GM12878 (cell line): Measurements from ENCODE around the gene DCTPP1. TPM values are rescaled to one million over a fixed set of nuclear protein-coding genes. Genes with fewer than 3 reads are reported as not detected.

Source experiments
- CREM ChIP-seq: IDR thresholded peaks from 2 replicates; pipeline ENCODE4 v1.6.1; 2014; ENCODE audit warnings: antibody characterized with exemption, low read depth
- MYB ChIP-seq: fragments of 150-350 bp; IDR thresholded peaks from 2 replicates; pipeline ENCODE4 v1.6.1; 2014; ENCODE audit warnings: mild to moderate bottlenecking, low read depth, low read length, borderline replicate concordance
- MYC ChIP-seq: IDR thresholded peaks from 2 replicates; pipeline ENCODE4 v1.6.1; 2011; ENCODE audit warnings: mild to moderate bottlenecking, low read length, moderate library complexity, inconsistent platforms; ENCODE audit not compliant: insufficient read depth, insufficient replicate concordance, insufficient read length, severe bottlenecking
- NFXL1 ChIP-seq: fragments of 450-650 bp; IDR thresholded peaks from 2 replicates; pipeline ENCODE4 v1.6.1; 2017; ENCODE audit warnings: antibody characterized with exemption, mild to moderate bottlenecking, borderline replicate concordance
- SMAD5 ChIP-seq: IDR thresholded peaks from 2 replicates; pipeline ENCODE4 v1.6.1; 2016; ENCODE audit warnings: antibody characterized with exemption, low read depth
- STAT1 ChIP-seq: fragments of 450-650 bp; conservative IDR thresholded peaks from 2 replicates; pipeline ENCODE4 v1.6.1; 2014; ENCODE audit warnings: antibody characterized with exemption, mild to moderate bottlenecking
- SUPT20H ChIP-seq: IDR thresholded peaks from 2 replicates; pipeline ENCODE4 v1.6.1; 2011; ENCODE audit warnings: low read depth, mild to moderate bottlenecking, low read length, moderate library complexity, borderline replicate concordance; ENCODE audit not compliant: control insufficient read depth
- TBL1XR1 ChIP-seq: IDR thresholded peaks from 2 replicates; pipeline ENCODE4 v1.6.1; 2012; ENCODE audit warnings: low read depth, low read length, improper control_type of control experiment
- ZNF217 ChIP-seq: fragments of 450-650 bp; IDR thresholded peaks from 2 replicates; pipeline ENCODE4 v1.6.1; 2017; ENCODE audit warnings: antibody characterized with exemption, mild to moderate bottlenecking
- ZNF622 ChIP-seq: fragments of 450-650 bp; IDR thresholded peaks from 2 replicates; pipeline ENCODE4 v1.6.1; 2017; ENCODE audit warnings: mild to moderate bottlenecking, inconsistent platforms
- ZZZ3 ChIP-seq: IDR thresholded peaks from 2 replicates; pipeline ENCODE4 v1.6.1; 2011; ENCODE audit warnings: low read depth; ENCODE audit not compliant: control insufficient read depth, insufficient read length
- polyA plus RNA-seq, 11 experiments: library from polyadenylated mRNA; depleted of rRNA in 4 of 11; unstranded in 6 of 11; stranded (reverse) in 5 of 11; fragments of >200 nt; fragmentation: Nextera tagmentation in 4 of 11; fragmentation: Illumina TruSeq in 1 of 11; extraction: Ambion mirVana in 4 of 11; extraction: Trizol in 1 of 11; gene quantifications; 1 replicate in 1 of 11; 2 replicates in 10 of 11; pipeline versions ENCODE4 v1.2.1 to v1.2.3, GENCODE V29; 2011 to 2016; ENCODE audit warnings: inconsistent platforms in 2 of 11, missing spikeins in 2 of 11, low read depth in 1 of 11
- total RNA-seq, 4 experiments: library from RNA; depleted of rRNA in 3 of 4; stranded (reverse); fragments of >200 nt in 3 of 4; fragmentation: Illumina TruSeq in 1 of 4; extraction: Trizol in 1 of 4; gene quantifications; 2 replicates each; pipeline versions ENCODE4 v1.2.1 to v1.2.3, GENCODE V29; 2013 to 2021
- TF ChIP-seq, protein P1 (sequence below): fragments of 450-650 bp; IDR thresholded peaks from 2 replicates; pipeline ENCODE4 v1.6.1; 2016; ENCODE audit warnings: mild to moderate bottlenecking
- TF ChIP-seq, protein P2 (sequence below): fragments of 450-650 bp; IDR thresholded peaks from 2 replicates; pipeline ENCODE4 v1.6.1; 2017; ENCODE audit warnings: low read depth, mild to moderate bottlenecking, moderate library complexity
- TF ChIP-seq, protein P3 (sequence below): fragments of 450-650 bp; IDR thresholded peaks from 2 replicates; pipeline ENCODE4 v1.6.1; 2017; ENCODE audit warnings: mild to moderate bottlenecking, moderate library complexity
- TF ChIP-seq, protein P4 (sequence below): IDR thresholded peaks from 2 replicates; pipeline ENCODE4 v1.6.1; 2012; ENCODE audit warnings: low read depth, low read length, improper control_type of control experiment
- TF ChIP-seq, protein P5 (sequence below): fragments of 450-650 bp; IDR thresholded peaks from 2 replicates; pipeline ENCODE4 v1.6.1; 2017; ENCODE audit warnings: mild to moderate bottlenecking

Gene DCTPP1
- total and polyA plus RNA-seq, 10 of the 15 experiments (the other 5 are each of a cell fraction or from before 2014, with no cell fraction given): 72.1 to 266 (median 157) TPM

DNA sequence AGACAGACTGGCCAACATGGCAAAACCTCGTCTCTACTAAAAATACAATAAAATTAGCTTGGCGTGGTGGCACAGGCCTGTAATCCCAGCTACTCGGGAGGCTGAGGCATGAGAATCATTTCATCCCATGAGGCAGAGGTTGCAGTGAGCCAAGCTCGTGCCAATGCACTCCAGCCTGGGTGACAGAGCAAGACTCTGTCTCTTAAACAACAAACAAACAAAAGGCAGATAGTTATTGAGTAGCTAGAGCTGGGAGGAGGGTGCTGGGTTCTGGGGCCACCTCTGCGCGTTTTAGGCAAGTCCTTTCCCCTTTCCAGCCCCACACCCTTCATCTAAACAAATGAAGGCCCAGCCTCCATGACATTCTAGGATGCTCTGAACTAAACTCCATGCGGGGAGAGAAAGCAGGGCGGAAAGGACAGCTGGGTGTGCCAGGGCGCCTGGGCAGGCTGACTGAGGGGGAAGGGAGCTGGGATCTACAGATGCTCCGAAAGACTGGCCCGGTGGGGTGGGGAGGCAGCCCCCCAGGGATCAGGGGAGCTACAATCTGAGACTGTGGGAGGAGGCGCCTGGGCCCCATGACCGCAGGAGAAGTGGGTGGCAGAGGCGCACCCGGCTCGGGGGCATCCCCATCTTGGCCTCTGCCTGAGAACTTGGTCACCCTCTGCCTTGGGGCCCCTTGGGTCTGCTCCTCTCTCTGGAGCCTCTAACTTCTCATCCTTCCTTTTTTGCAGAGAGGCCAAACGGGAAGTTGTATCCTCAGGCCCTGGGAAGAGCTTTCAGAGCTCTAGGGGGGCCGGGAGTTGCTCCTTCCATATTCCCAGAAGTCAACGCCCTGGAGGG is 43.6 kb upstream of the DCTPP1 start (continued):
- TF ChIP-seq, protein P1, sequence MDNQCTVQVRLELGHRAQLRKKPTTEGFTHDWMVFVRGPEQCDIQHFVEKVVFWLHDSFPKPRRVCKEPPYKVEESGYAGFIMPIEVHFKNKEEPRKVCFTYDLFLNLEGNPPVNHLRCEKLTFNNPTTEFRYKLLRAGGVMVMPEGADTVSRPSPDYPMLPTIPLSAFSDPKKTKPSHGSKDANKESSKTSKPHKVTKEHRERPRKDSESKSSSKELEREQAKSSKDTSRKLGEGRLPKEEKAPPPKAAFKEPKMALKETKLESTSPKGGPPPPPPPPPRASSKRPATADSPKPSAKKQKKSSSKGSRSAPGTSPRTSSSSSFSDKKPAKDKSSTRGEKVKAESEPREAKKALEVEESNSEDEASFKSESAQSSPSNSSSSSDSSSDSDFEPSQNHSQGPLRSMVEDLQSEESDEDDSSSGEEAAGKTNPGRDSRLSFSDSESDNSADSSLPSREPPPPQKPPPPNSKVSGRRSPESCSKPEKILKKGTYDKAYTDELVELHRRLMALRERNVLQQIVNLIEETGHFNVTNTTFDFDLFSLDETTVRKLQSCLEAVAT: no peak
- TF ChIP-seq CREM (peak; percentile 57), ZNF217 (peak; percentile 19; the same call in 1 of the 2 replicates), ZZZ3 (no peak), STAT1 (no peak), NFXL1 (no peak), SMAD5 (no peak; the same call in none of the 2 replicates), SUPT20H (no peak), ZNF622 (no peak), MYC (no peak), MYB (no peak), TBL1XR1 (peak; percentile 83)
- TF ChIP-seq, protein P2, sequence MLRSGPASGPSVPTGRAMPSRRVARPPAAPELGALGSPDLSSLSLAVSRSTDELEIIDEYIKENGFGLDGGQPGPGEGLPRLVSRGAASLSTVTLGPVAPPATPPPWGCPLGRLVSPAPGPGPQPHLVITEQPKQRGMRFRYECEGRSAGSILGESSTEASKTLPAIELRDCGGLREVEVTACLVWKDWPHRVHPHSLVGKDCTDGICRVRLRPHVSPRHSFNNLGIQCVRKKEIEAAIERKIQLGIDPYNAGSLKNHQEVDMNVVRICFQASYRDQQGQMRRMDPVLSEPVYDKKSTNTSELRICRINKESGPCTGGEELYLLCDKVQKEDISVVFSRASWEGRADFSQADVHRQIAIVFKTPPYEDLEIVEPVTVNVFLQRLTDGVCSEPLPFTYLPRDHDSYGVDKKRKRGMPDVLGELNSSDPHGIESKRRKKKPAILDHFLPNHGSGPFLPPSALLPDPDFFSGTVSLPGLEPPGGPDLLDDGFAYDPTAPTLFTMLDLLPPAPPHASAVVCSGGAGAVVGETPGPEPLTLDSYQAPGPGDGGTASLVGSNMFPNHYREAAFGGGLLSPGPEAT: peak; percentile 78; the same call in 1 of the 2 replicates
- TF ChIP-seq, protein P3, sequence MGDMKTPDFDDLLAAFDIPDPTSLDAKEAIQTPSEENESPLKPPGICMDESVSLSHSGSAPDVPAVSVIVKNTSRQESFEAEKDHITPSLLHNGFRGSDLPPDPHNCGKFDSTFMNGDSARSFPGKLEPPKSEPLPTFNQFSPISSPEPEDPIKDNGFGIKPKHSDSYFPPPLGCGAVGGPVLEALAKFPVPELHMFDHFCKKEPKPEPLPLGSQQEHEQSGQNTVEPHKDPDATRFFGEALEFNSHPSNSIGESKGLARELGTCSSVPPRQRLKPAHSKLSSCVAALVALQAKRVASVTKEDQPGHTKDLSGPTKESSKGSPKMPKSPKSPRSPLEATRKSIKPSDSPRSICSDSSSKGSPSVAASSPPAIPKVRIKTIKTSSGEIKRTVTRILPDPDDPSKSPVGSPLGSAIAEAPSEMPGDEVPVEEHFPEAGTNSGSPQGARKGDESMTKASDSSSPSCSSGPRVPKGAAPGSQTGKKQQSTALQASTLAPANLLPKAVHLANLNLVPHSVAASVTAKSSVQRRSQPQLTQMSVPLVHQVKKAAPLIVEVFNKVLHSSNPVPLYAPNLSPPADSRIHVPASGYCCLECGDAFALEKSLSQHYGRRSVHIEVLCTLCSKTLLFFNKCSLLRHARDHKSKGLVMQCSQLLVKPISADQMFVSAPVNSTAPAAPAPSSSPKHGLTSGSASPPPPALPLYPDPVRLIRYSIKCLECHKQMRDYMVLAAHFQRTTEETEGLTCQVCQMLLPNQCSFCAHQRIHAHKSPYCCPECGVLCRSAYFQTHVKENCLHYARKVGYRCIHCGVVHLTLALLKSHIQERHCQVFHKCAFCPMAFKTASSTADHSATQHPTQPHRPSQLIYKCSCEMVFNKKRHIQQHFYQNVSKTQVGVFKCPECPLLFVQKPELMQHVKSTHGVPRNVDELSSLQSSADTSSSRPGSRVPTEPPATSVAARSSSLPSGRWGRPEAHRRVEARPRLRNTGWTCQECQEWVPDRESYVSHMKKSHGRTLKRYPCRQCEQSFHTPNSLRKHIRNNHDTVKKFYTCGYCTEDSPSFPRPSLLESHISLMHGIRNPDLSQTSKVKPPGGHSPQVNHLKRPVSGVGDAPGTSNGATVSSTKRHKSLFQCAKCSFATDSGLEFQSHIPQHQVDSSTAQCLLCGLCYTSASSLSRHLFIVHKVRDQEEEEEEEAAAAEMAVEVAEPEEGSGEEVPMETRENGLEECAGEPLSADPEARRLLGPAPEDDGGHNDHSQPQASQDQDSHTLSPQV: no peak; the same call in 1 of the 2 replicates
- TF ChIP-seq, protein P4, sequence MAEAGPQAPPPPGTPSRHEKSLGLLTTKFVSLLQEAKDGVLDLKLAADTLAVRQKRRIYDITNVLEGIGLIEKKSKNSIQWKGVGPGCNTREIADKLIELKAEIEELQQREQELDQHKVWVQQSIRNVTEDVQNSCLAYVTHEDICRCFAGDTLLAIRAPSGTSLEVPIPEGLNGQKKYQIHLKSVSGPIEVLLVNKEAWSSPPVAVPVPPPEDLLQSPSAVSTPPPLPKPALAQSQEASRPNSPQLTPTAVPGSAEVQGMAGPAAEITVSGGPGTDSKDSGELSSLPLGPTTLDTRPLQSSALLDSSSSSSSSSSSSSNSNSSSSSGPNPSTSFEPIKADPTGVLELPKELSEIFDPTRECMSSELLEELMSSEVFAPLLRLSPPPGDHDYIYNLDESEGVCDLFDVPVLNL: 0 out of 2 replicates have a peak, but pooled peaks have one; percentile 10
- TF ChIP-seq, protein P5, sequence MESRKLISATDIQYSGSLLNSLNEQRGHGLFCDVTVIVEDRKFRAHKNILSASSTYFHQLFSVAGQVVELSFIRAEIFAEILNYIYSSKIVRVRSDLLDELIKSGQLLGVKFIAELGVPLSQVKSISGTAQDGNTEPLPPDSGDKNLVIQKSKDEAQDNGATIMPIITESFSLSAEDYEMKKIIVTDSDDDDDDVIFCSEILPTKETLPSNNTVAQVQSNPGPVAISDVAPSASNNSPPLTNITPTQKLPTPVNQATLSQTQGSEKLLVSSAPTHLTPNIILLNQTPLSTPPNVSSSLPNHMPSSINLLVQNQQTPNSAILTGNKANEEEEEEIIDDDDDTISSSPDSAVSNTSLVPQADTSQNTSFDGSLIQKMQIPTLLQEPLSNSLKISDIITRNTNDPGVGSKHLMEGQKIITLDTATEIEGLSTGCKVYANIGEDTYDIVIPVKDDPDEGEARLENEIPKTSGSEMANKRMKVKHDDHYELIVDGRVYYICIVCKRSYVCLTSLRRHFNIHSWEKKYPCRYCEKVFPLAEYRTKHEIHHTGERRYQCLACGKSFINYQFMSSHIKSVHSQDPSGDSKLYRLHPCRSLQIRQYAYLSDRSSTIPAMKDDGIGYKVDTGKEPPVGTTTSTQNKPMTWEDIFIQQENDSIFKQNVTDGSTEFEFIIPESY: no peak
